ENCODE data around the gene PICALM.

DNA sequence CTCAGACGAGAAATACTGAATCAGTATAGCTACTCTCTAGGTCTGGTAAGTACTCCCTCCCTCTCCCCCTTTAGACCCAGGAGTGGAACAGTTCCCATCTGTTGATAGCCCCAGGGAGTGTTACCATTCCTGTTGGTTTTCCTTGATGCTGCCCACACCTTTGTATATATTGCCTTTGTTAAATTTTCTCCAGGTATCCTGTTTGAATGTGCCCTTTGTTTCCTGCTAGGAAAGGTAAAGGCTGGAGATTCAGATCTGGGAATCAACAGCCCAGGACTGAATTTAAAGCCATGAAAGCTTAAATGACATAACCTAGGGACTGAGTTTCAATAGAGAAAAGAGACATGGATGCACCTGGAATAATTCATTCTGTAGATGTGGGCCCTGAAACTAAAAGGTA lies 145.4 kb downstream of the PICALM start:
- TF ChIP-seq POLR2A (IDR thresholded peaks at IDR 0.05) (no peak), EP300 (IDR thresholded peaks at IDR 0.05) (no peak)
- TF ChIP-seq, protein P1, sequence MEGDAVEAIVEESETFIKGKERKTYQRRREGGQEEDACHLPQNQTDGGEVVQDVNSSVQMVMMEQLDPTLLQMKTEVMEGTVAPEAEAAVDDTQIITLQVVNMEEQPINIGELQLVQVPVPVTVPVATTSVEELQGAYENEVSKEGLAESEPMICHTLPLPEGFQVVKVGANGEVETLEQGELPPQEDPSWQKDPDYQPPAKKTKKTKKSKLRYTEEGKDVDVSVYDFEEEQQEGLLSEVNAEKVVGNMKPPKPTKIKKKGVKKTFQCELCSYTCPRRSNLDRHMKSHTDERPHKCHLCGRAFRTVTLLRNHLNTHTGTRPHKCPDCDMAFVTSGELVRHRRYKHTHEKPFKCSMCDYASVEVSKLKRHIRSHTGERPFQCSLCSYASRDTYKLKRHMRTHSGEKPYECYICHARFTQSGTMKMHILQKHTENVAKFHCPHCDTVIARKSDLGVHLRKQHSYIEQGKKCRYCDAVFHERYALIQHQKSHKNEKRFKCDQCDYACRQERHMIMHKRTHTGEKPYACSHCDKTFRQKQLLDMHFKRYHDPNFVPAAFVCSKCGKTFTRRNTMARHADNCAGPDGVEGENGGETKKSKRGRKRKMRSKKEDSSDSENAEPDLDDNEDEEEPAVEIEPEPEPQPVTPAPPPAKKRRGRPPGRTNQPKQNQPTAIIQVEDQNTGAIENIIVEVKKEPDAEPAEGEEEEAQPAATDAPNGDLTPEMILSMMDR (IDR thresholded peaks at IDR 0.05): no peak

All from suprapubic skin (tissue), 3 donors.